ENCODE data around the gene MMP17.

- TF ChIP-seq CTCF (IDR thresholded peaks at IDR 0.05; ENCODE audit: low read length) (no peak), EZH2 (optimal IDR thresholded peaks at IDR 0.05; ENCODE audit: low read depth, low read length) (no peak)
These were observed 12.6 kb downstream of the MMP17 start for GRCh38 chr12:131840643-131841416.
